OCI-LY1 (cell line): Measurements from ENCODE around the gene PLEKHG2.

ENCODE experiments used
- CTCF ChIP-seq: fragments of 200-600 bp; sonication (generic), shearing (Covaris generic); IDR thresholded peaks from 2 replicates; pipeline ENCODE4 v1.5.1; 2017; ENCODE audit warnings: mild to moderate bottlenecking, antibody characterized with exemption, low read length, moderate library complexity, mixed read lengths
- EZH2 ChIP-seq: fragments of 200-600 bp; sonication (generic), shearing (Covaris generic); IDR thresholded peaks from 2 replicates; pipeline ENCODE4 v1.8.0; 2017; ENCODE audit warnings: borderline replicate concordance, mixed run types, mild to moderate bottlenecking, antibody characterized with exemption, low read length, moderate library complexity, mixed read lengths

GRCh38 chr19:39433480-39434079 lies 21.1 kb downstream of the PLEKHG2 start:
- TF ChIP-seq CTCF (no peak), EZH2 (no peak)
